SJCRH30 (cell line): ENCODE data around the gene RPL18. TPM values are rescaled to one million over a fixed set of nuclear protein-coding genes. Genes with fewer than 3 reads are reported as not detected.

Experiments used
- DNase-seq, 2 experiments: peaks; one replicate each; pipeline ENCODE4 v3.0.0-alpha.2; 2015 to 2020
- H3K27ac ChIP-seq: fragments of 250-450 bp; sonication (Bioruptor Pico); 2 replicates; pipeline ENCODE4 v1.5.1; 2020; ENCODE audit warnings: mild to moderate bottlenecking, moderate library complexity
- H3K27me3 ChIP-seq: fragments of 250-450 bp; sonication (Bioruptor Pico); 2 replicates; pipeline ENCODE4 v1.5.1; 2020; ENCODE audit warnings: mild to moderate bottlenecking, moderate library complexity
- H3K36me3 ChIP-seq: fragments of 250-450 bp; sonication (Bioruptor Pico); 2 replicates; pipeline ENCODE4 v1.5.1; 2020; ENCODE audit warnings: mild to moderate bottlenecking, moderate library complexity
- H3K4me1 ChIP-seq: fragments of 250-450 bp; sonication (Bioruptor Pico); 2 replicates; pipeline ENCODE4 v1.5.1; 2020; ENCODE audit warnings: mild to moderate bottlenecking, moderate library complexity
- H3K4me3 ChIP-seq: fragments of 250-450 bp; sonication (Bioruptor Pico); 2 replicates; pipeline ENCODE4 v1.5.1; 2020; ENCODE audit warnings: mild to moderate bottlenecking, moderate library complexity
- H3K9me3 ChIP-seq: fragments of 250-450 bp; sonication (Bioruptor Pico); replicated peaks from 2 replicates; pipeline ENCODE4 v1.5.1; 2020; ENCODE audit warnings: mild to moderate bottlenecking, moderate library complexity
- total RNA-seq: library from RNA; depleted of rRNA; stranded (reverse); fragments of >200 nt; shearing (Covaris generic); gene quantifications from 2 replicates; pipeline ENCODE4 v1.2.3, GENCODE V29; 2014

RPL18 gene
- total RNA-seq, 1 experiment from 2014 or later, result 1,609 TPM

GRCh38 chr19:48628486-48629296 is 9.7 kb upstream of the RPL18 start:
- DNase-seq, result no peak
- H3K36me3 ChIP-seq, result peaks cover 6% of the 10 kb centered on the region; the same call in 1 of the 2 replicates
- H3K9me3 ChIP-seq, result no peaks in the 10 kb centered on the region
- no peaks in the 10 kb centered on the region for H3K27me3 ChIP-seq
- no peak overlapping the region for H3K27ac ChIP-seq
- H3K4me3 ChIP-seq, result no peak overlapping the region
- H3K4me1 ChIP-seq, result peaks cover 13% of the 10 kb centered on the region

- DNase-seq, result no peak
- Histone ChIP-seq H3K27me3 (no peaks in the 10 kb centered on the region), H3K9me3 (no peaks in the 10 kb centered on the region), H3K27ac (no peak overlapping the region), H3K4me3 (no peak overlapping the region), H3K4me1 (peaks cover 9% of the 10 kb centered on the region; the same call in 1 of the 2 replicates), H3K36me3 (peaks cover 6% of the 10 kb centered on the region; the same call in 1 of the 2 replicates)
These were observed 8.9 kb upstream of the RPL18 start for GRCh38 chr19:48627865-48628314.

DNA sequence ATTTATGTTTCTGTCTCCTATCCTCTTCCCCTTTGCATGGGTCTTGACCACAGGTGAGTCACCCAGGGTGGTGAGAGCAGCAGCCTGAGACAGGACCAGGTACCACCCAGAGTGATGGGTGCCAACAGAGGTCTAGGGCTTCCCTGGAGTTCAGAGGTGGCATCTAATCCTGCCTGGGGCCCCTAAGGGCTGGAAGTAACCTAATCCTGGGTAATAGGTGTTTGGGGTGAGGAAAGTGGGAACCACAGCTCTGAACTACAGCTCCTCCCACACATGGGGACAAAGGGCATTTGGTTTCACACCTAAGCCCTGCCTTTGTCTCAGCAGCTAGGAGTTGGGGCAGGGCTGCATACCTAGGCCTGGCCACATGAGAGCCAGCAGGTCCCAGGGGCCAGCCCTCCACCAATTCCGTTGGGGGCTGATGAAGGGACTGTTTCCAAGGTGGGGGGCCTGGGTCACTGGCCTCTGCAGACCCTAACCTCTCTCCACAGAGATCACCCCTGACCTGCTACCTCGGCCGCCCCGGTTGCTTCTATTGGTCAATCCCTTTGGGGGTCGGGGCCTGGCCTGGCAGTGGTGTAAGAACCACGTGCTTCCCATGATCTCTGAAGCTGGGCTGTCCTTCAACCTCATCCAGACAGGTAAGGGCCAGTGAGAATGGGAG is 8.4 kb upstream of the RPL18 start:
- Histone ChIP-seq H3K9me3 (no peaks in the 10 kb centered on the region), H3K27me3 (no peaks in the 10 kb centered on the region), H3K4me1 (peaks cover 9% of the 10 kb centered on the region; the same call in 1 of the 2 replicates), H3K36me3 (peaks cover 6% of the 10 kb centered on the region; the same call in 1 of the 2 replicates), H3K27ac (no peak overlapping the region), H3K4me3 (no peak overlapping the region)
- DNase-seq, result no peak

DNA sequence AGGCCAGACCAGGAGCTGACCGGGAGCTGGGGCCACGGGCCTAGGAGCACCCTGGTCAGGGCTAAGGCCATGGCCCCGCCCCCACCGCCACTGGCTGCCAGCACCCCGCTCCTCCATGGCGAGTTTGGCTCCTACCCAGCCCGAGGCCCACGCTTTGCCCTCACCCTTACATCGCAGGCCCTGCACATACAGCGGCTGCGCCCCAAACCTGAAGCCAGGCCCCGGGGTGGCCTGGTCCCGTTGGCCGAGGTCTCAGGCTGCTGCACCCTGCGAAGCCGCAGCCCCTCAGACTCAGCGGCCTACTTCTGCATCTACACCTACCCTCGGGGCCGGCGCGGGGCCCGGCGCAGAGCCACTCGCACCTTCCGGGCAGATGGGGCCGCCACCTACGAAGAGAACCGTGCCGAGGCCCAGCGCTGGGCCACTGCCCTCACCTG is 6.9 kb upstream of the RPL18 start:
- Histone ChIP-seq H3K9me3 (no peaks in the 10 kb centered on the region), H3K27me3 (no peaks in the 10 kb centered on the region), H3K27ac (no peak overlapping the region), H3K4me3 (no peak overlapping the region), H3K4me1 (peaks cover 9% of the 10 kb centered on the region; the same call in 1 of the 2 replicates), H3K36me3 (peaks cover 6% of the 10 kb centered on the region; the same call in 1 of the 2 replicates)
- no peak for DNase-seq

- Histone ChIP-seq H3K27ac (no peak overlapping the region; the same call in 1 of the 2 replicates), H3K4me3 (peak overlapping the region; percentile 56), H3K4me1 (peaks cover 9% of the 10 kb centered on the region; the same call in 1 of the 2 replicates), H3K9me3 (no peaks in the 10 kb centered on the region), H3K36me3 (peaks cover 6% of the 10 kb centered on the region; the same call in 1 of the 2 replicates), H3K27me3 (no peaks in the 10 kb centered on the region)
- no peak for DNase-seq
These were observed 6.1 kb upstream of the RPL18 start for GRCh38 chr19:48624791-48625723.

DNA sequence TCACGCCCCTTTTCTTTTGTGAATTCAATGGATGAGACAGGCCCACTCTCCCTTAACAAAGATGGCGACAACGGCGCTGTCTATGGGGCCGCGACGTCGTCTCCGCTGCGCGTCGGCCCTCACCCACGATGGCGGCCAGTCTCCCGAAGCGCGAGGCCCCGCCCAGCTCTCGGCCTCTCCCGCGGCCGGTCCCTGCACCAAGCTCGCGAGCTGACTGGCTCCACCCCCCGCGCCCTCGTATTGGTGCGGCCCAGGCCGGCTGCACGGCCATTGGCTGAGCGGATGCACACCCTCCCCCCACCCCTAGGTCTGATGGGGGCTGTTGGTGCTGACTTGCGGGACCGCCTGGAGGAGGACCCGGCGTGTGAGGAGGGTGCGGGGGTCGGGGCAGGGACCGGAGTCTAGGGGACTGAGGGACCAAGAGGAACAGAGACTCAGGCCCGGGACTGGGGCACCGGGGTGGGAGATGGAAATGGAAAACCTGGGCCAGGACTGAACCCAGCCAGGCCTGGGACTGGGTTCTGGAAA is 5.2 kb upstream of the RPL18 start:
- Histone ChIP-seq H3K4me1 (peaks cover 9% of the 10 kb centered on the region; the same call in 1 of the 2 replicates), H3K27ac (peak overlapping the region; percentile 84), H3K36me3 (no peaks in the 10 kb centered on the region), H3K9me3 (no peaks in the 10 kb centered on the region), H3K27me3 (no peaks in the 10 kb centered on the region), H3K4me3 (peak overlapping the region; percentile 56)
- DNase-seq, result peak; percentile 98

- peaks cover 9% of the 10 kb centered on the region; the same call in 1 of the 2 replicates for H3K4me1 ChIP-seq
These were observed 4.6 kb upstream of the RPL18 start for GRCh38 chr19:48623556-48624066.

GRCh38 chr19:48619692-48620585 is 961 bp upstream of the RPL18 start:
- Histone ChIP-seq H3K9me3 (no peaks in the 10 kb centered on the region), H3K4me1 (peaks cover 4% of the 10 kb centered on the region; the same call in 1 of the 2 replicates), H3K27ac (peak overlapping the region; percentile 83), H3K27me3 (no peaks in the 10 kb centered on the region), H3K4me3 (peak overlapping the region; percentile 88), H3K36me3 (peaks cover 35% of the 10 kb centered on the region)
- DNase-seq, result no peak

More at GRCh38 chr19:48623556-48624066, 4.6 kb upstream of the RPL18 start:
- Histone ChIP-seq H3K27me3 (no peaks in the 10 kb centered on the region), H3K9me3 (no peaks in the 10 kb centered on the region), H3K36me3 (no peaks in the 10 kb centered on the region), H3K27ac (peak overlapping the region; percentile 84), H3K4me3 (peak overlapping the region; percentile 56)
- DNase-seq, result peak in 1 of 2 experiments; percentile 40

GRCh38 chr19:48618278-48618915 is 581 bp downstream of the RPL18 start:
- DNase-seq, result no peak
- Histone ChIP-seq H3K9me3 (no peaks in the 10 kb centered on the region), H3K27ac (peak overlapping the region; percentile 83), H3K27me3 (no peaks in the 10 kb centered on the region), H3K4me1 (peaks cover 2% of the 10 kb centered on the region; the same call in 1 of the 2 replicates), H3K4me3 (peak overlapping the region; percentile 88), H3K36me3 (peaks cover 44% of the 10 kb centered on the region)

DNA sequence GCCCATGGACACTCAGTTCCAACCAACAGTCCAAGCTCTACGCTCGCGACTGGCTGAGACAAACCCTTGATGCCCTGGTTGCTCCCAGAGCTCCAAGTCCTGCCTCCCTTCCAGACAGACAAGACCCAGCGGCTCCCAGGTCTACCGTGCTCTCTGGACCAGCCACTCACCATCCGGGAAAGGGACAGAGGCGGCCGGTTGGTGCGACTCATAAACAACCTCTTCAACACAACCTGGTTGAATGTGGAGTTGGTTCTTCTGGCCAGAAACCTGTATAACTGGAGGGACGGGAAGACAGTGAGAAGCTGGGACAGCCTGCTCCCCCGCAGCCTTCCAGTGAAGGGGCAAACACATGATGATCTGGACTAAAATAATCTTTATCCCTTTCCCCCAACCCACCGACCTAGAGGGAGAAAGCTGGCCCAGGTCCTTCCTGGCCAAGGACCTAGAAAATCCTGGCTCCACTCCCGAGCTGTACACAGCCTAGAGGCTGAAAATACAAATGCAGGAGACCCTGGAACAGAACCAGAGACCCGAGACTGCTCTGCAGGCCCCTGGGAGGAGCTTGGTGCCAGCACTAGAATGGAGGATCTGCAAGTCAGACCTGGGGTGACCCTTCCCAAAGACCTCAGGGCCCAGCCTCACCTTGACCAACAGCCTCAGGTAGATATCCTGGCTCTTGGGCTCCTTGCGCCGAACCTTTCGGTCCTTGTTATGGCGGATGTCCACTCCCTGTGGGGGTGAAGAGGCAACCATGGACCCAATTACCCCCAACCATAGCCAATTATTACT is 1.6 kb downstream of the RPL18 start:
- Histone ChIP-seq H3K27me3 (no peaks in the 10 kb centered on the region), H3K27ac (no peak overlapping the region), H3K9me3 (no peaks in the 10 kb centered on the region), H3K4me3 (peak overlapping the region; percentile 88), H3K4me1 (no peaks in the 10 kb centered on the region), H3K36me3 (peaks cover 44% of the 10 kb centered on the region)
- no peak for DNase-seq

DNA sequence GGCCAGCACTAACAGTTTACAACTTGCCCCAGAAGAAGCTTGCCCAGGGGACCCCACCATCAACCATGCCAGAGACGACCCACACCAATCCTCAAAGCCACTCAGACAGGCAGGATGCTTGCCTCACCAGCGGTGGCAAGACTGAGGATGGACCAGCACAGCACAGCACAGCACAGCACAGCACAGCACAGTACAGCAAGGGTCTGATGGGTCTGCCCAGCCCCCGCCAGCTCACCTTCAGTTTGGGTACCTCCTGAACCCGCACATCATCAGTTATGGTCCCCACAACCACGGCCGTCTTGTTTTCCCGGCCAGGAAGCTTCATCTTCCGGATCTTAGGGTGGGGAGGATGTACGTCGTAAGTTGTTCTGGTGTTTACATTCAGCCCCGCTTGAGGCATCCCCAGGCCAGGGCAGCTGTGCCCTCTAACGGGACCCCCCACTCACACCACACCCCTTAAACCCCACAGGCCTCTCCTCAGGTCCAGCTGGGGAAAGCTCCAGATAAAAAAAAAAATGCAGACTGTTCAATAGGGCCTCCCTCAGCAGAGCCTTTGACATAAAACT is 2.4 kb downstream of the RPL18 start:
- DNase-seq, result no peak
- no peak overlapping the region for H3K27ac ChIP-seq
- H3K9me3 ChIP-seq, result no peaks in the 10 kb centered on the region
- peaks cover 44% of the 10 kb centered on the region for H3K36me3 ChIP-seq
- H3K4me1 ChIP-seq, result no peaks in the 10 kb centered on the region
- H3K27me3 ChIP-seq, result no peaks in the 10 kb centered on the region
- H3K4me3 ChIP-seq, result no peak overlapping the region

DNA sequence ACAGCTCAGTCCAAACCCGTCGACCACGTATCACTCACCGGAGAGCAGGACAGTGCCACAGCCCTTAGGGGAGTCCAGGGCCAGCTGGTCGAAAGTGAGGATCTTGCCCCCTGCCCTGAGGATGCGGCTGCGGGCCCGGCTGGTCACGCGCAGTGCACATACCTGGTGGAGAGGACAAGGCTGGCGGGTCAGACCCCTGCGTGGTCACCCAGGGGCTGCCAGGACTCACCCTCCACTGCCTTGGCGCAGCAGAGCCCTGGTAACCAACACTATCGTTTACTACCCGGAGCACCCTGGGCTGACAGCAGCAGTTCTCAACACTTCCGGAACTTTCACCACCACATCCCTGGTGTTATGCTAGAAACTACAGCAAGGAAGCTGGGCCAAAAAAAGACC is 2.9 kb downstream of the RPL18 start:
- Histone ChIP-seq H3K9me3 (no peaks in the 10 kb centered on the region), H3K4me1 (no peaks in the 10 kb centered on the region), H3K27ac (no peak overlapping the region), H3K36me3 (peaks cover 44% of the 10 kb centered on the region), H3K27me3 (no peaks in the 10 kb centered on the region), H3K4me3 (no peak overlapping the region)
- DNase-seq, result no peak
